Measurements from ENCODE around the gene AMZ1.
"Not testable (repeated sequence)": the region's sequence is repeated elsewhere in the genome, so short reads cannot be mapped to it uniquely, and the experiment has no call there.

The AMZ1 gene

GRCh38 chr7:2725178-2726105 lies 37.4 kb downstream of the AMZ1 start:
- DNase-seq: no peak

DNA sequence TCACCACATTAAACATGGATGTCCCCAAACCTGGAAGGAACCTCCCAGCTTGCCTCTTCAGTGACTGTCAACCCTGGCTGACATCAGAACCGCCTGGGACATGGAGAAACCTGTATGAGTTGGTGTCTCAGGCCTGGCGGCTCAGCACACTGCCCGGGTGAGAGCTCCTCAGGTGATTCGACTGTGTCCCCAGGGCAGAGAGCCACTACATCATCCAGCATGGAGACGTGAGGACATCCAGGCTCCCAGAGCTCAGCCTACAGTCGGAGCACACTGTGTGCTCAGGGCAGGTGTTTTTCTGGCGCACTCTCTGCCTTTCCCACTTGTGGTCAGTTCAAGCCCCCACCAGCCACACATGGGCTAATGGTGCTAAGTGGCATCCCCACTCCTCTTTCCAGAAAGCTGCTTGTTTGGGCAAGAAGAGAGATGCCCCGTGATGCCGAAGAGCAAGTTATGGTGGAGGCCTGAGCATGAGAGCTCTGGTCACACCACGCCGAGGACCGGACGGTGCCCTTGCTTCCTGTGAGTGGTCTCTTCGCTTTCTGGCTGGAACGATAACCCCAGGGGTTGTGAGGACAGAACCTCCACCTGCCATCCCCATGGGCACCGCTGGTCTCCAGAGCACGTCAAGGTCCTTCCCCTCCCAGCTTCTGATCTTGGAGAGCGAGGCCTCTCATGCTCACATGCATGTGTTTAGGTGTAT lies 38.5 kb downstream of the AMZ1 start:
- DNase-seq: no peak

DNA sequence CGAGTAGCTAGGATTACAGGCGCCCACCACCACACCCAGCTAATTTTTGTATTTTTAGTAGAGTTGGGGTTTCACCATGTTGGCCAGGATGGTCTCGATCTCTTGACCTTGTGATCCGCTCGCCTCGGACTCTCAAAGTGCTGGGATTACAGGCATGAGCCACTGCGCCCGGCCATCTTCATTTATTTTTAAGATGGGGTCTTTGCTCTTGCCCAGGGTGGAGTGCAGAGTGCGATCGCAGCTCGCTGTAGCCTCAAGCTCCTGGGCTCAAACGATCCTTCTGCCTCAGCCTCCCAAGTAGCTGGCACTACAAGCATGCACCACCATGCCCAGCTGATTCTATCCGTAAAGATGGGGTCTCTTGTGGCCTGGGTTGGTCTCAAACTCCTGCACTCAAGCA lies 39.2 kb downstream of the AMZ1 start:
- not testable (repeated sequence) for DNase-seq

GRCh38 chr7:2728316-2729030 lies 40.5 kb downstream of the AMZ1 start:
- no peak for DNase-seq

GRCh38 chr7:2729031-2729892 lies 41.3 kb downstream of the AMZ1 start:
- peak in 9 of 58 donors; percentile 27 to 54 (median 29) for DNase-seq

GRCh38 chr7:2729893-2730716 lies 42.1 kb downstream of the AMZ1 start:
- DNase-seq: peak in 52 of 58 donors; percentile 27 to 91 (median 64)

DNA sequence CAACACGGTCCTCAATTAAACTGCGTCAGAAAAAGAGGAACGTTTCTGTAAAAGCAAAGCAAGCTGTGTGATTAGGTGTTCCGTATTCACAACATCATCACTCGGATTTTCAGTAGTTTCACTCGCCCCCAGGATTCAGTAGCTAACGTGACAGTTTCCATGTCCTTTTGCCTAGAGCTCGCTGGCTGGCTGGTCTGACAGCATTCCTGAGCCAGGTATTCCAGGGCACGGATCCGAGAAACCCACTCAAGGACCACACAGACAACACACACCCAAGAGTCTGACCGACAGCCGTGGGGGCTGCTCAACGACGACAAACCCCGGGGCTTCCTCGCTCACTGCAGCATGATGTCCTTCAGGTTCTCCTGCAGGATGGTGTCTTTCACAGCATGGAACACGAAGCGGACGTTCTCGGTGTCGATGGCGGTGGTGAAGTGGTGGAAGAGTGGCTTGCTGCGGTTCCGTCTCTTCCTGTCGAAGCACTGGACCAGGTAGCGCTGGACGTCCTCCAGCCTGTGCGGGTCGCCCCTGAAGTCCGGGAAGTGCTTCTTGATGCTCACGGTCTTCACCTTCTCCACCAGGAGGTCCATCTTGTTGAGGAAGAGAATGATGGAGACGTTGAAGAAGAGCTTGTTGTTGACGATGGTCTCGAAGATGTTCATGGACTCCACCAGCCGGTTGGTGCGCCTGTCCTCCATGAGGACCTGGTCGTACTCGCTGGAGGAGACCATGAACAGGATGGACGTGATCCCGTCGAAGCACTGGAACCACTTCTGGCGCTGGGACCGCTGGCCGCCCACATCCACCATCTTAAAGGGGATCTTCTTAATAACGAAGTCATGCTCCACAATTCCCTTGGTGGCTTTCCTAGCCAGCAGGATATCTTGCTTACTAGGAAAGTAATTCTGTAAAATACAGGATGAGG lies 43.1 kb downstream of the AMZ1 start:
- no peak for DNase-seq

GRCh38 chr7:2732388-2732787 lies 44.4 kb downstream of the AMZ1 start:
- DNase-seq: no peak

DNA sequence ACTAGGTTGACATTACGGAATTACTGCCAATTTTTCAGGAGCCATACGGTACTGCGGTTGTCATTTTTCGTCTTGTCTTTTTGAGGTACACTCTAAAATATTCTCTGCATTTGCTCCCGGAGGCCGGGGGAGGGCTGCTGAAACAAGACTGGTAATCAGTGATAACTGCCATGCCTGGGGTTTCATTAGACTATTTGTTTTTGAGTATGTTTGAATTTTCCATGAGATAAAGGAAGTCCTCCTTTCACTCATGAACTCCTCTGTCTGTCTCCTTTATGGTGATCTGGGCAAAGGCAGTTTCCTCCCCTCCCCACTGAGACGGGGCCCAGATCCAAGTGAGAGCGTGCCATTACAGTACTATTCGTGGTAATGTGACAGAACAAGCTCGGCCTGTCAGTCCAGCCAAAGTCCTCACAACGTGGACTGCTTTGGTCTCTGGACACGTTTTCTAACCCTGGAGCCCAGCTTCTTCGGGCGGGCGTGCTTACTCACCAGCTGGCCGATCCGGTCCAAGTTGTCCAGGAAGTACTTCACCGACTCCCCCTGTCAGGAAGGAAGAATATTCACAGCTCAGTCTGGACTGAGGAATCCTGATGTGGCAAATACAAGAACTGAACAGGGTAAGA lies 45.1 kb downstream of the AMZ1 start:
- peak in 26 of 58 donors; percentile 25 to 81 (median 56) for DNase-seq

DNA sequence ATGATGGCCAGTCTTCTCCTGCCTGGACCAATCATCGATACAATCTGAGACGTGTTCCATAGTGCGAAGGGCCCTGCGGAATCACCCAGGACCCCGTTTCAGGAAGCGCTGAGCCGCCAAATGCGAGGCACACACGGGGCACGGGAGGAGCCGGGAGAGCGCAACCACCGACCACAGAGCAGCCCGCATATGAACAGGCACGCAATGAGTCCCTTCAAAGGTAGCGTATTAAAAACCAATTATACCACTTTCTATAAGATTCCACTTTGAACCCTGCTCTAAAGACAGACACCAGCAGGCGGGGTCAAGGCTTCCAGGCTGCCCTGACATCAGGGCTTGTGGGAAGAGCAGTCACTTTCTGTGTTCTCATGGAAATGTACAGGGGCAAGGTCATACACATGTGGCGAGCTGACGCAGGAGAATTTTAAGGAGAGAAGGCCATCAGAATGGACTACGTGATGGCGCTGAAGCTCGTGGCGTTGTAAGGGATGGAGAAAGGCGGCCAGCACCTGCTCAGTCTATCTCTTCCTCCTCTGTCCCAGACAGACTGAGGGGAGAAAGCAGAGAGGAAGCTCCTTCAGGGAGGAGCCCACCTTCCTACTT lies 46.2 kb downstream of the AMZ1 start:
- DNase-seq: no peak

DNA sequence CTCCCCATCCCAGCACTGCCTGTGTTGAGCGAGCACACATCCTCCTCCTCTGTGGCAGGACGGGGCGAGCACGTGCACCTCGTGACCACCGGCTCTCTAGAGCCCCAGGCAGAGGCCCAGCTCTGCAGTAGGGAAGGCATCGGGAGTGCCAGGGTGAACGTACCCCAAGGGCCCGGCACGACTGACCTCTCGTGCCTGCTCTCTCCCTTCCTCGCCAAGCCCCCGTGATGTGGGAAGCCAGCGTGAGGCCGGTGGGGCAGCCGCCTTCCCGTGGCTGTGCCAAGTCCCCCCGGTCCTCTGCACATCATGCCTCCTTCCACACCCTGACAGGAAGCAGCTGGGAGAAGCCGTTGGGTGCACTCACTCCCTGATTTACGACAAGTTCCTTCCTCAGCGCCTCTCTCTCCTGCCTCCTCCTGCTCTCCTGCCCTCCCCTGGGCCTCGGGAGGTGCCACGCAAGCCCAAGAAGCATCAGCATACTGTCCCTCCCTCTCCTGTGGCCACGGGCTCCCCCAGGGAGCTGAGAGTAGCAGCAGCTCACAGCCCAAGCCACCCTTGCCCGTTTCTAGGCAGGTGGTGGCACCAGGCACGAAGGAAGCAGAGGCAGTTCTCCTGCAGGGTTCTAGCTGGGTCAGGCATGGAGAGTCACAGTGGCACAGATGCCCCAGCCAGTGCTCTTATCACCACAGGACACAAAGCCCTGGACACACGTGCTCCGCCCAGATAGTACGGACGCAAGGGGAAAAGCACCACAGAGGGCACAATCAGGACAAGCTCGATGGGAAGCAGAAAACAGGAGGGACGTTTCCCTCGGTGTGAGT lies 47.0 kb downstream of the AMZ1 start:
- DNase-seq: peak in 4 of 58 donors; percentile 29 to 66 (median 38)

DNA sequence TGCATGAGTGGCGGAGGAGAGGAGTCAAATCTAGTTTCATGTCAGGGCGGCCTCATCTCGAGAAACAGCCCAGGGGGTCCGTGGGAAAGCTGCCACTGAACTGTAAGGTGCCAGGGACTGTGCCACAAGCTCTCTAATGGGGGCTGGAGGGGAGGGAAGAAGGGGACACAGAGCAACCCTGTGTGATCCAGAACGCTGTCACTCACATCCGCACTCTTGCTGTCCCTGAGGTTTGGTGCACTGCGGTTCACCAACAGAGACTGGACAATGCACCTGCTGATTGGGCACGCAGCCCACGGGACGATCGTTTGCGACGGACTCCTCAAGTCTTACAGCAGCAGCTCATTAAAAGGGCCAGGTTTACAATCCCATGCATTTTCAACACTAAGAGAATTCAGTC lies 47.7 kb downstream of the AMZ1 start:
- DNase-seq: no peak

DNA sequence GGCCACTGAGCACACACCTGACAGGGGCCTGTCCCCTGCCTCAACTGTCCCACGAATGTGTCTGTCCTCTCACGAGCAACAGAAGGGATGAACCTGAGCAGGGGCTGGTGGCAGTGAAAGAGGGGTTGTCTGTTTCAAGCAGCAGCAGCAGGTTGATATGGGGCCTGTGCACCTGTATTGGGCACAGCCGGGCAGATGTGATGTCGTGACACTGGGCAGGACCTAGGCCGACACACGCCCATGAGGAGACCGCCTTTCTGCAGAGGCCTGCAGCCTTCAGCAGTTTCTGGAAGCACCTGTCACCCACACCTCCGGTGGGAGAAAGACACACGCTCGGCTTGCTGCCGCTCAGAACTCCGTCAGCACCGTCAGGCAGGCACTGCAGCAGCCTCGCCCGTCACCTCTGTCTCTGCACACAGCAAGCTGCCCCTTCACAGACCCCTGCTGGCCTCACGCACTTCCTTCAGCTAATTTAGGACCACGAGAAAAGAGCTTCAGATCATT lies 48.5 kb downstream of the AMZ1 start:
- peak in 1 of 58 donors; percentile 41 for DNase-seq

GRCh38 chr7:2737005-2737743 lies 49.2 kb downstream of the AMZ1 start:
- not testable (repeated sequence) for DNase-seq

DNA sequence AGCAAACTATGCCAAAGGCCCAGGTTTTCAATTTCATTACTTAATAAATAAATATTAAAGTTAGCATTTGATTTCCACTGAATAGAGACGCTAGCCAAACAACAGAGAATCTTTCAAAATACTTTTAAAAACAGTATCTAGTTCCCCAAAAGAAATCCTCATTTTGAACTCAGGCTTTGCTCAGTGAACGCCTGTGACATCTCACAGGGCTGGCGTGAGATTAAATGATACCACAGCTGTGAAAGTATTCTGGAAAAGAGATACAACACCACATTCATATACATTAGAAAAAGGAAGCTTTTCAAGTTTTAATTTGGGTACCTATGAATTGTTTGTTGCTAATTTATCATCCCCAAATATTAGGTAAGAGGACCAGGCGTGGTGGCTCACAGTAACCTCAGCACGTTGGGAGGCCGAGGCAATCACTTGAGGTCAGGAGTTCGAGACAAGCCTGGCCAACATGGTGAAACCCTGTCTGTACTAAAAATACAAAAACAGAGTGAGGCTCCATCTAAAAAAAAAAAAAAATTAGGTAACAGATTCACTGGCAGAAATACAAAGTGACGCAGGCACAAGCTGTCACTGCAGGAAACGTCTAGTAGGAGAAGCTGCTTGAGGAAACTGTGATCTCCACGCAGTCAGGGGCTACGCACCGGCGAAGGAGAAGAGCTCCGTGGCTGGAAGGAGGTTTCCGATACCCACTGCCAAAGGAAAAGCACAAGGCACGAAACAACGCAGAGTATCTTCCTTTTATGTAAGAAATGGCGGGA lies 50.0 kb downstream of the AMZ1 start:
- peak in 15 of 58 donors; percentile 23 to 60 (median 43) for DNase-seq

Data from anterior cingulate cortex (tissue), 58 donors.